PC-9 (cell line): ENCODE results near the gene MMD. TPM values are rescaled to one million over a fixed set of nuclear protein-coding genes. Genes with fewer than 3 reads are reported as not detected.

Experiments used
- BruUV-seq: library from RNA; stranded (reverse); fragments of 400-500 nt; replicated peaks from 2 replicates; lab custom pipeline; 2021; lab: Mats Ljungman, UMichigan
- CTCF ChIA-PET: fragments of 300-600 bp; sonication (Branson Sonifier 250); formaldehyde crosslinking; loops from one replicate; lab custom pipeline; 2022; ENCODE audit warnings: antibody characterized with exemption; lab: Charles Lee
- POLR2A ChIA-PET: fragments of 300-600 bp; sonication (Branson Sonifier 250); formaldehyde crosslinking; loops from one replicate; lab custom pipeline; 2022; ENCODE audit warnings: antibody characterized with exemption; ENCODE audit not compliant: unreplicated experiment; lab: Charles Lee
- DNase-seq, 2 experiments: peaks; one replicate each; pipeline versions ENCODE4 v3.0.0 to v3.0.0-alpha.2; 2015 to 2022; ENCODE audit warnings: mixed read lengths in 1 of 2
- H2AFZ ChIP-seq: fragments of 200-600 bp; sonication (generic); 2 replicates; pipeline ENCODE4 v1.8.1; 2017; ENCODE audit warnings: antibody characterized with exemption
- H3F3A ChIP-seq: fragments of 200-600 bp; sonication (generic); 2 replicates; pipeline ENCODE4 v1.8.1; 2017; ENCODE audit warnings: antibody characterized with exemption, mild to moderate bottlenecking, low read depth; ENCODE audit not compliant: insufficient read depth
- H3K27ac ChIP-seq: fragments of 200-600 bp; sonication (generic); 2 replicates; pipeline ENCODE4 v1.6.1; 2016; ENCODE audit warnings: mixed run types
- H3K27me3 ChIP-seq: fragments of 200-600 bp; sonication (generic); 2 replicates; pipeline ENCODE4 v1.6.1; 2016; ENCODE audit warnings: low read depth, mixed run types; ENCODE audit not compliant: insufficient read depth
- H3K36me3 ChIP-seq: fragments of 200-600 bp; sonication (generic); 2 replicates; pipeline ENCODE4 v1.6.1; 2016; ENCODE audit warnings: low read depth, mixed run types
- H3K4me1 ChIP-seq: fragments of 200-600 bp; sonication (generic); replicated peaks from 2 replicates; pipeline ENCODE4 v1.6.1; 2016; ENCODE audit warnings: mixed run types; ENCODE audit not compliant: insufficient read depth
- H3K4me2 ChIP-seq: fragments of 200-600 bp; sonication (generic); 2 replicates; pipeline ENCODE4 v1.6.1; 2017; ENCODE audit warnings: mixed run types
- H3K4me3 ChIP-seq: fragments of 200-600 bp; sonication (generic); 2 replicates; pipeline ENCODE4 v1.6.1; 2016; ENCODE audit warnings: mixed run types
- H3K79me2 ChIP-seq: fragments of 200-600 bp; sonication (generic); 2 replicates; pipeline ENCODE4 v1.6.1; 2017; ENCODE audit warnings: low read depth, mixed run types
- H3K9me2 ChIP-seq: fragments of 200-600 bp; sonication (generic); 2 replicates; pipeline ENCODE4 v1.8.1; 2017; ENCODE audit warnings: mild to moderate bottlenecking; ENCODE audit not compliant: insufficient read depth
- H3K9me3 ChIP-seq: fragments of 200-600 bp; sonication (generic); 2 replicates; pipeline ENCODE4 v1.8.1; 2016; ENCODE audit warnings: low read depth; ENCODE audit not compliant: insufficient read depth
- H4K20me1 ChIP-seq: fragments of 200-600 bp; sonication (generic); 2 replicates; pipeline ENCODE4 v1.8.1; 2017; ENCODE audit not compliant: insufficient read depth
- CTCF ChIP-seq: fragments of 200-600 bp; sonication (generic); conservative IDR thresholded peaks from 2 replicates; pipeline ENCODE4 v1.6.1; 2017; ENCODE audit warnings: mixed run types, antibody characterized with exemption, mild to moderate bottlenecking, moderate library complexity
- EZH2 ChIP-seq: fragments of 200-600 bp; sonication (generic); IDR thresholded peaks from 2 replicates; pipeline ENCODE4 v1.8.0; 2017; ENCODE audit warnings: antibody characterized with exemption, low read depth
- intact Hi-C: fragments of 100-400 bp; cut with micrococcal nuclease; formaldehyde crosslinking; loops from one replicate; pipeline ENCODE4 v1.10.0; 2022; ENCODE audit not compliant: unreplicated experiment
- total RNA-seq: library from RNA; stranded (reverse); gene quantifications from 2 replicates; pipeline ENCODE4 v1.2.3, GENCODE V29; 2021

The MMD gene
- total RNA-seq, 1 experiment from 2014 or later, result 7.2 TPM

GRCh38 chr17:55402374-55402773, 19.3 kb downstream of the MMD start:
- DNase-seq, result no peak

GRCh38 chr17:55398689-55399088, 22.9 kb downstream of the MMD start:
- H3F3A ChIP-seq, result no peaks in the 10 kb centered on the region
- no peak overlapping the region for H2AFZ ChIP-seq
- H3K36me3 ChIP-seq, result peaks cover 6% of the 10 kb centered on the region; the same call in 1 of the 2 replicates
- TF ChIP-seq CTCF (no peak), EZH2 (no peak)
- H3K4me2 ChIP-seq, result no peak overlapping the region
- DNase-seq, result no peak
- no peaks in the 10 kb centered on the region for H4K20me1 ChIP-seq
- H3K4me3 ChIP-seq, result no peak overlapping the region
- H3K9me3 ChIP-seq, result no peaks in the 10 kb centered on the region
- intact Hi-C loops, result no loop called here
- H3K9me2 ChIP-seq, result 0 out of 2 replicates have a peak, but pooled peaks cover 2% of the 10 kb centered on the region
- no peaks in the 10 kb centered on the region for H3K27me3 ChIP-seq
- H3K4me1 ChIP-seq, result no peaks in the 10 kb centered on the region
- POLR2A ChIA-PET, result no interaction called here
- no peak overlapping the region for H3K27ac ChIP-seq
- H3K79me2 ChIP-seq, result no peaks in the 10 kb centered on the region
- CTCF ChIA-PET, result no interaction called here
- BruUV-seq, result no TSS peak

More at GRCh38 chr17:55402374-55402773, 19.3 kb downstream of the MMD start:
- H3K27ac ChIP-seq, result no peak overlapping the region
- no peak overlapping the region for H3K4me3 ChIP-seq
- no peaks in the 10 kb centered on the region for H3F3A ChIP-seq
- TF ChIP-seq EZH2, result no peak
- TF ChIP-seq CTCF, result no peak
- H3K4me2 ChIP-seq, result no peak overlapping the region
- POLR2A ChIA-PET, result no interaction called here
- no peaks in the 10 kb centered on the region for H3K79me2 ChIP-seq
- H2AFZ ChIP-seq, result no peak overlapping the region
- peaks cover 12% of the 10 kb centered on the region; the same call in 1 of the 2 replicates for H3K36me3 ChIP-seq
- H3K9me2 ChIP-seq, result no peaks in the 10 kb centered on the region
- H3K9me3 ChIP-seq, result no peaks in the 10 kb centered on the region
- intact Hi-C loops, result no loop called here
- H4K20me1 ChIP-seq, result no peaks in the 10 kb centered on the region
- CTCF ChIA-PET, result no interaction called here
- no peaks in the 10 kb centered on the region for H3K27me3 ChIP-seq
- H3K4me1 ChIP-seq, result no peaks in the 10 kb centered on the region
- BruUV-seq, result no TSS peak

GRCh38 chr17:55395803-55396505, 25.7 kb downstream of the MMD start:
- Histone ChIP-seq H3K27ac (no peak overlapping the region), H3K4me3 (no peak overlapping the region), H3K9me3 (no peaks in the 10 kb centered on the region), H3K36me3 (peaks cover 6% of the 10 kb centered on the region; the same call in 1 of the 2 replicates), H3K79me2 (no peaks in the 10 kb centered on the region), H4K20me1 (no peaks in the 10 kb centered on the region), H3F3A (no peaks in the 10 kb centered on the region), H3K27me3 (no peaks in the 10 kb centered on the region), H3K9me2 (0 out of 2 replicates have a peak, but pooled peaks cover 7% of the 10 kb centered on the region), H2AFZ (no peak overlapping the region), H3K4me2 (no peak overlapping the region), H3K4me1 (no peaks in the 10 kb centered on the region)
- DNase-seq, result no peak
- ChIA-PET POLR2A (no interaction called here), CTCF (no interaction called here)
- intact Hi-C loops, result no loop called here
- TF ChIP-seq EZH2 (no peak), CTCF (no peak)
- no TSS peak for BruUV-seq
